Parathyroid adenoma (tissue), 2 donors: ENCODE results near the gene MGA.
A peak's percentile ranks its signal among the peaks of the same experiment; 100 is the strongest.

Experiments used
- H2AFZ ChIP-seq: fragments of 300-600 bp; sonication (generic); one replicate; pipeline ENCODE4 v1.7.0; 2017; ENCODE audit warnings: antibody characterized with exemption, mild to moderate bottlenecking
- H3K27ac ChIP-seq: fragments of 300-600 bp; sonication (generic); one replicate; pipeline ENCODE4 v1.7.0; 2017
- H3K27me3 ChIP-seq: fragments of 300-600 bp; sonication (generic); one replicate; pipeline ENCODE4 v1.7.0; 2017; ENCODE audit warnings: low read length; ENCODE audit not compliant: control insufficient read depth, insufficient read depth
- H3K36me3 ChIP-seq: fragments of 300-600 bp; sonication (generic); one replicate; pipeline ENCODE4 v1.7.0; 2017; ENCODE audit warnings: low read length; ENCODE audit not compliant: control insufficient read depth, insufficient read depth
- H3K4me1 ChIP-seq: fragments of 300-600 bp; sonication (generic); one replicate; pipeline ENCODE4 v1.7.0; 2017; ENCODE audit warnings: control low read depth
- H3K4me2 ChIP-seq: fragments of 300-600 bp; sonication (generic); one replicate; pipeline ENCODE4 v1.7.0; 2017; ENCODE audit warnings: low read length
- H3K4me3 ChIP-seq: fragments of 300-600 bp; sonication (generic); one replicate; pipeline ENCODE4 v1.7.0; 2017; ENCODE audit warnings: low read depth, low read length
- H3K79me2 ChIP-seq: fragments of 300-600 bp; sonication (generic); one replicate; pipeline ENCODE4 v1.7.0; 2017; ENCODE audit warnings: control low read depth
- H3K9ac ChIP-seq: fragments of 300-600 bp; sonication (generic); one replicate; pipeline ENCODE4 v1.7.0; 2017; ENCODE audit warnings: mild to moderate bottlenecking
- H3K9me3 ChIP-seq: fragments of 300-600 bp; sonication (generic); one replicate; pipeline ENCODE4 v1.7.0; 2017; ENCODE audit warnings: low read length; ENCODE audit not compliant: control insufficient read depth
- TF ChIP-seq, protein P1 (sequence below): fragments of 300-600 bp; sonication (generic); IDR thresholded peaks from one replicate; pipeline ENCODE4 v1.7.0; 2017; ENCODE audit warnings: antibody characterized with exemption, mild to moderate bottlenecking
- donor health status: primary hyperparathyroidism.

Gene MGA

DNA sequence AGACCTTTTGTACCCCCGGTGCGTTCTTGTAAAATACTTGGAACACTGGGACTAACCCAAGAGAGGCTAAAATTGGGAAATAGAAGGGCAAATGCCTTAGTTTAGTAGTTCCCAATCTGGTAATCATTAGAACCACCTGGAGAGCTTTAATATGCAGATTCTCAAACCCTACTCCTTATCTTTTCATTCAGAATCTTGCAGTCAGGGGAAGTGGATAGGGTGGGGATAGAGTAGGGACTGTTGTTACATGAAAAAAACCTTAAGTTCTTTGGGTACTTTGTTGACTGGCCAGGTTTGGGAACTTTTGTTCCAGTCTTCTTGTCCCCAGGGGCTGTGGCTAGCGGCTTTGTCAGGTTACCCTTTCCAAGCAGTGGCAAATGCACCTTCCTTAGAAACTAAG, 130.0 kb downstream of the MGA start:
- no peaks in the 10 kb centered on the region for H3K36me3 ChIP-seq
- H3K27me3 ChIP-seq = no peaks in the 10 kb centered on the region
- H3K27ac ChIP-seq = no peak overlapping the region
- H3K79me2 ChIP-seq = peaks cover 2% of the 10 kb centered on the region
- H3K9me3 ChIP-seq = no peaks in the 10 kb centered on the region
- H3K4me3 ChIP-seq = no peak overlapping the region
- H3K4me2 ChIP-seq = no peak overlapping the region
- H3K9ac ChIP-seq = no peak overlapping the region
- H3K4me1 ChIP-seq = peaks cover 3% of the 10 kb centered on the region
- no peak overlapping the region for H2AFZ ChIP-seq
- TF ChIP-seq, protein P1, sequence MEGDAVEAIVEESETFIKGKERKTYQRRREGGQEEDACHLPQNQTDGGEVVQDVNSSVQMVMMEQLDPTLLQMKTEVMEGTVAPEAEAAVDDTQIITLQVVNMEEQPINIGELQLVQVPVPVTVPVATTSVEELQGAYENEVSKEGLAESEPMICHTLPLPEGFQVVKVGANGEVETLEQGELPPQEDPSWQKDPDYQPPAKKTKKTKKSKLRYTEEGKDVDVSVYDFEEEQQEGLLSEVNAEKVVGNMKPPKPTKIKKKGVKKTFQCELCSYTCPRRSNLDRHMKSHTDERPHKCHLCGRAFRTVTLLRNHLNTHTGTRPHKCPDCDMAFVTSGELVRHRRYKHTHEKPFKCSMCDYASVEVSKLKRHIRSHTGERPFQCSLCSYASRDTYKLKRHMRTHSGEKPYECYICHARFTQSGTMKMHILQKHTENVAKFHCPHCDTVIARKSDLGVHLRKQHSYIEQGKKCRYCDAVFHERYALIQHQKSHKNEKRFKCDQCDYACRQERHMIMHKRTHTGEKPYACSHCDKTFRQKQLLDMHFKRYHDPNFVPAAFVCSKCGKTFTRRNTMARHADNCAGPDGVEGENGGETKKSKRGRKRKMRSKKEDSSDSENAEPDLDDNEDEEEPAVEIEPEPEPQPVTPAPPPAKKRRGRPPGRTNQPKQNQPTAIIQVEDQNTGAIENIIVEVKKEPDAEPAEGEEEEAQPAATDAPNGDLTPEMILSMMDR = no peak

GRCh38 chr15:41790756-41791546, 130.7 kb downstream of the MGA start:
- H2AFZ ChIP-seq = no peak overlapping the region
- H3K4me1 ChIP-seq = peaks cover 3% of the 10 kb centered on the region
- no peak overlapping the region for H3K4me2 ChIP-seq
- H3K4me3 ChIP-seq = no peak overlapping the region
- H3K36me3 ChIP-seq = no peaks in the 10 kb centered on the region
- H3K9me3 ChIP-seq = no peaks in the 10 kb centered on the region
- peak overlapping the region; percentile 22 for H3K27ac ChIP-seq
- TF ChIP-seq, protein P1 = no peak
- H3K79me2 ChIP-seq = no peaks in the 10 kb centered on the region
- H3K27me3 ChIP-seq = no peaks in the 10 kb centered on the region
- no peak overlapping the region for H3K9ac ChIP-seq

DNA sequence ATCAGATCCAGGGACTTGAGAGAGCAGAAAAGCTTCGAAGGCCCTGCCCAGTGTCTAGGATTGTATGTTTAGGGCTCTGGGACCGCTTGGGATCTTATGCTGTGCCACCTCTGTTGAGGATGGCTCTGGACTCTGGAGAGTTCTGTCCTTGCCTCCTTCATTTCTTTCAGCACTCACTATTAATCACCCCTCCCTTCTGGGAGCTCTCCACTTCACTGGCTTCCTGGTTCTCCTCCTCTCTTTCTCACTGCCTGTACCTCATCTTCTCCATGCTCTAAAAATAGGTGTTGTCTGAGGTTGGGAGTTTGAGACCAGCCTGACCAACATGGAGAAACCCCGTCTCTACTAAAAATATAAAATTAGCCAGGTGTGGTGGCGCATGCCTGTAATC, 131.3 kb downstream of the MGA start:
- Histone ChIP-seq H2AFZ (no peak overlapping the region), H3K79me2 (no peaks in the 10 kb centered on the region), H3K9ac (no peak overlapping the region), H3K36me3 (no peaks in the 10 kb centered on the region), H3K27ac (no peak overlapping the region), H3K9me3 (no peaks in the 10 kb centered on the region), H3K4me3 (no peak overlapping the region), H3K4me2 (no peak overlapping the region), H3K27me3 (no peaks in the 10 kb centered on the region), H3K4me1 (peaks cover 3% of the 10 kb centered on the region)
- TF ChIP-seq, protein P1 = no peak

DNA sequence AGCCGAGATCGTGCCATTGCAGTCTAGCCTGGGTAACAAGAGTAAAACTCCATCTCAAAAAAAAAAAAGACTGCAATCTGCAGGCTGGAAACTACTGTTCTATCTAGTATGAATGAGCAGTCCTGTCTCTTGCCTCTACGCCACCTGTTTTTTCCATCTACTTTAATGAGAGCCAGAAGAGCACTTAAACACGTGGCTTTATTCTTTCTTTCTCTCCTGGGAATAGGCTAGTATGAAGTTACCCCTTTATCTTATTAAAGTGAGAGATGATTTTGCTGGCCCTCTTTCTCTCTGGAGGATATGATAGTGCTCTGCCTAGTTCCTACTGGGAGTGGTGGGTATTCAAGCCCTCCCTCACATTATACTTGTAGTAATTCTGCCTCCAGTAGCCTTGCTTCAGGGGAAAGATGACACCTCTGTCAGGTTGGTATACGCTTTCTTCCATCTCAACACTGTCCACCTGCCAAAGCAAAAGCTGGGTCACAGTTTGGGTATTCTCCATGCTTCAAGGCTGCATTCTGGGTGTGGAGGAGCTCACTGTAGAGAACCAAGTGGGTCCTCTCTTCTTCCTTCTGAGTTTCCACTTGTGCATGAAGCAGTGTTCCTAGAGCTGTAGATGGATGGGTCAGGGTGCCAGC, 131.9 kb downstream of the MGA start:
- H3K27me3 ChIP-seq = no peaks in the 10 kb centered on the region
- no peak overlapping the region for H3K27ac ChIP-seq
- no peaks in the 10 kb centered on the region for H3K9me3 ChIP-seq
- TF ChIP-seq, protein P1 = no peak
- no peak overlapping the region for H2AFZ ChIP-seq
- H3K79me2 ChIP-seq = no peaks in the 10 kb centered on the region
- no peak overlapping the region for H3K9ac ChIP-seq
- no peak overlapping the region for H3K4me2 ChIP-seq
- no peak overlapping the region for H3K4me3 ChIP-seq
- no peaks in the 10 kb centered on the region for H3K36me3 ChIP-seq
- H3K4me1 ChIP-seq = peaks cover 3% of the 10 kb centered on the region

GRCh38 chr15:41794081-41794480, 133.9 kb downstream of the MGA start:
- Histone ChIP-seq H3K27ac (no peak overlapping the region), H3K27me3 (no peaks in the 10 kb centered on the region), H3K4me2 (no peak overlapping the region), H3K9ac (no peak overlapping the region), H3K36me3 (no peaks in the 10 kb centered on the region), H3K79me2 (no peaks in the 10 kb centered on the region), H3K4me1 (peaks cover 3% of the 10 kb centered on the region), H3K9me3 (no peaks in the 10 kb centered on the region), H2AFZ (no peak overlapping the region), H3K4me3 (no peak overlapping the region)
- TF ChIP-seq, protein P1 = no peak
